A673 (cell line): ENCODE results near the gene EEF2K.
A peak's percentile ranks its signal among the peaks of the same experiment; 100 is the strongest.

ENCODE experiments used
- EZH2 ChIP-seq: fragments of 200-600 bp; sonication (generic); IDR thresholded peaks from 2 replicates; pipeline ENCODE4 v1.6.1; 2017; ENCODE audit warnings: borderline replicate concordance, low read depth, mild to moderate bottlenecking, mixed read lengths, antibody characterized with exemption, low read length; ENCODE audit not compliant: poor library complexity, severe bottlenecking
- TF ChIP-seq, protein P1 (sequence below): fragments of 300-800, 200-600 bp; sonication (generic); conservative IDR thresholded peaks from 2 replicates; pipeline ENCODE4 v1.5.1; 2017; ENCODE audit warnings: low read depth, mild to moderate bottlenecking, antibody characterized with exemption, low read length, moderate library complexity, mixed read lengths

- TF ChIP-seq, protein P1, sequence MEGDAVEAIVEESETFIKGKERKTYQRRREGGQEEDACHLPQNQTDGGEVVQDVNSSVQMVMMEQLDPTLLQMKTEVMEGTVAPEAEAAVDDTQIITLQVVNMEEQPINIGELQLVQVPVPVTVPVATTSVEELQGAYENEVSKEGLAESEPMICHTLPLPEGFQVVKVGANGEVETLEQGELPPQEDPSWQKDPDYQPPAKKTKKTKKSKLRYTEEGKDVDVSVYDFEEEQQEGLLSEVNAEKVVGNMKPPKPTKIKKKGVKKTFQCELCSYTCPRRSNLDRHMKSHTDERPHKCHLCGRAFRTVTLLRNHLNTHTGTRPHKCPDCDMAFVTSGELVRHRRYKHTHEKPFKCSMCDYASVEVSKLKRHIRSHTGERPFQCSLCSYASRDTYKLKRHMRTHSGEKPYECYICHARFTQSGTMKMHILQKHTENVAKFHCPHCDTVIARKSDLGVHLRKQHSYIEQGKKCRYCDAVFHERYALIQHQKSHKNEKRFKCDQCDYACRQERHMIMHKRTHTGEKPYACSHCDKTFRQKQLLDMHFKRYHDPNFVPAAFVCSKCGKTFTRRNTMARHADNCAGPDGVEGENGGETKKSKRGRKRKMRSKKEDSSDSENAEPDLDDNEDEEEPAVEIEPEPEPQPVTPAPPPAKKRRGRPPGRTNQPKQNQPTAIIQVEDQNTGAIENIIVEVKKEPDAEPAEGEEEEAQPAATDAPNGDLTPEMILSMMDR, result peak; percentile 63
- TF ChIP-seq EZH2, result no peak
Observed at GRCh38 chr16:22206013-22206841, at the start of gene EEF2K.
